ENCODE results near the gene NBEAL1.
"Not testable (repeated sequence)": the region's sequence is repeated elsewhere in the genome, so short reads cannot be mapped to it uniquely, and the experiment has no call there.

The NBEAL1 gene

GRCh38 chr2:203135105-203135504 lies 120.4 kb downstream of the NBEAL1 start:
- no peak overlapping the region for H3K27ac ChIP-seq
- no peak for TF ChIP-seq CTCF (conservative IDR thresholded peaks at IDR 0.05)

- TF ChIP-seq CTCF (conservative IDR thresholded peaks at IDR 0.05) = no peak
- no peak overlapping the region for H3K27ac ChIP-seq
These were observed 128.7 kb downstream of the NBEAL1 start for GRCh38 chr2:203143391-203143790.

GRCh38 chr2:203149194-203149593 lies 134.5 kb downstream of the NBEAL1 start:
- no peak for TF ChIP-seq CTCF (conservative IDR thresholded peaks at IDR 0.05)
- no peak overlapping the region for H3K27ac ChIP-seq

GRCh38 chr2:203155406-203155805 lies 140.7 kb downstream of the NBEAL1 start:
- H3K27ac ChIP-seq = no peak overlapping the region
- TF ChIP-seq CTCF (conservative IDR thresholded peaks at IDR 0.05) = no peak

- not testable (repeated sequence) for H3K27ac ChIP-seq
These were observed 148.0 kb downstream of the NBEAL1 start for GRCh38 chr2:203162722-203163121.

- no peak for TF ChIP-seq CTCF (conservative IDR thresholded peaks at IDR 0.05)
- H3K27ac ChIP-seq = no peak overlapping the region
These were observed 149.7 kb downstream of the NBEAL1 start for GRCh38 chr2:203164311-203164935.

GRCh38 chr2:203167751-203168150 lies 153.1 kb downstream of the NBEAL1 start:
- TF ChIP-seq CTCF (conservative IDR thresholded peaks at IDR 0.05) = no peak
- no peak overlapping the region for H3K27ac ChIP-seq

- TF ChIP-seq CTCF (conservative IDR thresholded peaks at IDR 0.05) = no peak
- no peak overlapping the region for H3K27ac ChIP-seq
These were observed 155.8 kb downstream of the NBEAL1 start for GRCh38 chr2:203170502-203170901.

Data from VCaP (cell line).